ENCODE results near the gene XAF1.
"Not testable (repeated sequence)": the region's sequence is repeated elsewhere in the genome, so short reads cannot be mapped to it uniquely, and the experiment has no call there.

The XAF1 gene

GRCh38 chr17:6721744-6722143, 34.1 kb upstream of the XAF1 start:
- no peak for ATAC-seq

GRCh38 chr17:6724009-6724408, 31.8 kb upstream of the XAF1 start:
- no peak for TF ChIP-seq TSHZ2 (CRISPR knock-in tag; IDR thresholded peaks at IDR 0.05)
- no peak for TF ChIP-seq ZFP30 (CRISPR knock-in tag; IDR thresholded peaks at IDR 0.05)
- no peak for TF ChIP-seq PPARA (CRISPR knock-in tag; IDR thresholded peaks at IDR 0.05; ENCODE audit: borderline replicate concordance)
- TF ChIP-seq ISL1 (CRISPR knock-in tag; IDR thresholded peaks at IDR 0.05): no peak
- TF ChIP-seq OSR1 (CRISPR knock-in tag; IDR thresholded peaks at IDR 0.05): no peak
- no peak for TF ChIP-seq ZC3H10 (CRISPR knock-in tag; IDR thresholded peaks at IDR 0.05)
- TF ChIP-seq ZNF8 (CRISPR knock-in tag; IDR thresholded peaks at IDR 0.05): no peak
- no peak for TF ChIP-seq ARNTL (CRISPR knock-in tag; IDR thresholded peaks at IDR 0.05; ENCODE audit: borderline replicate concordance, low read depth)
- TF ChIP-seq SNAI2 (CRISPR knock-in tag; IDR thresholded peaks at IDR 0.05): no peak
- no peak for TF ChIP-seq BACH2 (CRISPR knock-in tag; IDR thresholded peaks at IDR 0.05; ENCODE audit: borderline replicate concordance)
- TF ChIP-seq CSRNP3 (CRISPR knock-in tag; IDR thresholded peaks at IDR 0.05): no peak
- TF ChIP-seq ZNF70 (CRISPR knock-in tag; IDR thresholded peaks at IDR 0.05): no peak
- no peak for TF ChIP-seq CSDC2 (CRISPR knock-in tag; IDR thresholded peaks at IDR 0.05)
- no peak for TF ChIP-seq CREB5 (CRISPR knock-in tag; IDR thresholded peaks at IDR 0.05; ENCODE audit: low read depth)
- TF ChIP-seq RARB (CRISPR knock-in tag; IDR thresholded peaks at IDR 0.05): no peak
- TF ChIP-seq PATZ1 (CRISPR knock-in tag; IDR thresholded peaks at IDR 0.05; ENCODE audit: borderline replicate concordance): no peak
- TF ChIP-seq ZNF565 (CRISPR knock-in tag; conservative IDR thresholded peaks at IDR 0.05; ENCODE audit: low read depth): no peak
- no peak for TF ChIP-seq GLIS3 (CRISPR knock-in tag; IDR thresholded peaks at IDR 0.05)
- no peak for ATAC-seq

More at GRCh38 chr17:6721744-6722143, 34.1 kb upstream of the XAF1 start:
- TF ChIP-seq PATZ1 (CRISPR knock-in tag; IDR thresholded peaks at IDR 0.05; ENCODE audit: borderline replicate concordance) (no peak), POU6F1 (CRISPR knock-in tag; IDR thresholded peaks at IDR 0.05; ENCODE audit: borderline replicate concordance, low read depth) (no peak)

- no peak for ATAC-seq
- TF ChIP-seq CSDC2 (CRISPR knock-in tag; IDR thresholded peaks at IDR 0.05) (no peak), BACH2 (CRISPR knock-in tag; IDR thresholded peaks at IDR 0.05; ENCODE audit: borderline replicate concordance) (no peak), TCF4 (CRISPR knock-in tag; IDR thresholded peaks at IDR 0.05; ENCODE audit: borderline replicate concordance) (no peak), ZNF565 (CRISPR knock-in tag; conservative IDR thresholded peaks at IDR 0.05; ENCODE audit: low read depth) (no peak), RARB (CRISPR knock-in tag; IDR thresholded peaks at IDR 0.05) (no peak), ZC3H10 (CRISPR knock-in tag; IDR thresholded peaks at IDR 0.05) (no peak), PPARA (CRISPR knock-in tag; IDR thresholded peaks at IDR 0.05; ENCODE audit: borderline replicate concordance) (no peak), ESRRG (CRISPR knock-in tag; IDR thresholded peaks at IDR 0.05) (no peak), SNAI2 (CRISPR knock-in tag; IDR thresholded peaks at IDR 0.05) (no peak), ARNTL (CRISPR knock-in tag; IDR thresholded peaks at IDR 0.05; ENCODE audit: borderline replicate concordance, low read depth) (no peak), PATZ1 (CRISPR knock-in tag; IDR thresholded peaks at IDR 0.05; ENCODE audit: borderline replicate concordance) (no peak), OSR1 (CRISPR knock-in tag; IDR thresholded peaks at IDR 0.05) (no peak), GLIS3 (CRISPR knock-in tag; IDR thresholded peaks at IDR 0.05) (no peak), CREB5 (CRISPR knock-in tag; IDR thresholded peaks at IDR 0.05; ENCODE audit: low read depth) (no peak)
Observed at GRCh38 chr17:6729531-6729930, 26.3 kb upstream of the XAF1 start.

GRCh38 chr17:6746665-6747064, 9.2 kb upstream of the XAF1 start:
- not testable (repeated sequence) for ATAC-seq
